Mucosa of descending colon (tissue), 3 donors: ENCODE results near the gene CACNG6. TPM values are rescaled to one million over a fixed set of nuclear protein-coding genes. Genes with fewer than 3 reads are reported as not detected.

Experiments used
- ATAC-seq: fragments of 200-7000 bp; cut with Tn5 transposase; one replicate; pipeline ENCODE4 v1.9.1; 2020; ENCODE audit warnings: mild to moderate bottlenecking, moderate library complexity
- DNase-seq, 3 donors: peaks; one replicate each; pipeline ENCODE4 v3.0.0-alpha.2; 2020
- H3K36me3 ChIP-seq: fragments of 200-600 bp; one replicate; pipeline ENCODE4 v1.8.0; 2021; ENCODE audit warnings: low read depth, mild to moderate bottlenecking
- H3K4me1 ChIP-seq: fragments of 200-600 bp; one replicate; pipeline ENCODE4 v1.8.0; 2021; ENCODE audit warnings: low read depth, mild to moderate bottlenecking
- H3K4me3 ChIP-seq: fragments of 200-600 bp; one replicate; pipeline ENCODE4 v1.8.0; 2021; ENCODE audit warnings: mild to moderate bottlenecking
- H3K9me3 ChIP-seq: fragments of 200-600 bp; one replicate; pipeline ENCODE4 v1.8.0; 2021; ENCODE audit warnings: mild to moderate bottlenecking
- CTCF ChIP-seq: fragments of 200-600 bp; IDR thresholded peaks from one replicate; pipeline ENCODE4 v1.8.0; 2022; ENCODE audit warnings: antibody characterized with exemption, mild to moderate bottlenecking
- intact Hi-C, 2 donors: fragments of 100-400 bp; cut with DNase I in 1 of 2; cut with micrococcal nuclease in 1 of 2; formaldehyde crosslinking; loops; one replicate each; pipeline versions ENCODE4 v1.11.0 to v1.11.1; 2022; cut with DNase I, micrococcal nuclease
- total RNA-seq, 3 donors: library from RNA; stranded (reverse); fragmentation: NEBNext Ultra II Directional in 2 of 3; extraction: Animal tissue kit (Norgen Biotek cat#: 25700) in 2 of 3; gene quantifications; one replicate each; pipeline versions ENCODE4 v1.2.1 to v1.2.4, GENCODE V29; 2021 to 2023
- donor health status: DM: no; HTN: no; CAD: no; lungs with moderate emphysema.
- donor health status: DM: no; HTN: no; CAD: no.
- donor health status: DM: no; HTN: yes; CAD: no.

The CACNG6 gene
- total RNA-seq, 3 donors from 2014 or later: not detected

GRCh38 chr19:53957448-53958167 is 33.8 kb upstream of the CACNG6 start:
- Histone ChIP-seq H3K9me3 (no peaks in the 10 kb centered on the region), H3K4me1 (no peaks in the 10 kb centered on the region), H3K4me3 (no peak overlapping the region), H3K36me3 (no peaks in the 10 kb centered on the region)
- intact Hi-C loops: no loop called here
- no peak for DNase-seq
- no peak for ATAC-seq
- no peak for TF ChIP-seq CTCF

- TF ChIP-seq CTCF: no peak
- Histone ChIP-seq H3K4me1 (no peaks in the 10 kb centered on the region), H3K9me3 (no peaks in the 10 kb centered on the region), H3K36me3 (no peaks in the 10 kb centered on the region), H3K4me3 (no peak overlapping the region)
- intact Hi-C loops: no loop called here
- ATAC-seq: no peak
- no peak for DNase-seq
Measured at GRCh38 chr19:53958168-53958571, 33.3 kb upstream of the CACNG6 start.

- no peak overlapping the region for H3K4me3 ChIP-seq
- intact Hi-C loops: no loop called here
- no peak for TF ChIP-seq CTCF
- H3K36me3 ChIP-seq: no peaks in the 10 kb centered on the region
- no peaks in the 10 kb centered on the region for H3K4me1 ChIP-seq
- no peak for ATAC-seq
- no peaks in the 10 kb centered on the region for H3K9me3 ChIP-seq
- no peak for DNase-seq
Measured at GRCh38 chr19:53958823-53959757, 32.3 kb upstream of the CACNG6 start.

- H3K36me3 ChIP-seq: no peaks in the 10 kb centered on the region
- no peaks in the 10 kb centered on the region for H3K9me3 ChIP-seq
- no peak overlapping the region for H3K4me3 ChIP-seq
- no peak for ATAC-seq
- intact Hi-C loops: no loop called here
- no peaks in the 10 kb centered on the region for H3K4me1 ChIP-seq
- TF ChIP-seq CTCF: no peak
- no peak for DNase-seq
Measured at GRCh38 chr19:53960187-53960586, 31.2 kb upstream of the CACNG6 start.

- H3K4me1 ChIP-seq: no peaks in the 10 kb centered on the region
- intact Hi-C loops: no loop called here
- no peaks in the 10 kb centered on the region for H3K9me3 ChIP-seq
- ATAC-seq (no peak), DNase-seq (no peak)
- H3K36me3 ChIP-seq: no peaks in the 10 kb centered on the region
- no peak for TF ChIP-seq CTCF
- no peak overlapping the region for H3K4me3 ChIP-seq
Measured at GRCh38 chr19:53960886-53961285, 30.6 kb upstream of the CACNG6 start.
